A549 treated with AZD9567 at 1 μM for 4 hours (cell line): ENCODE data around the gene ZNF770. TPM values are rescaled to one million over a fixed set of nuclear protein-coding genes. Genes with fewer than 3 reads are reported as not detected.

Source experiments
- total RNA-seq: library from RNA; stranded (reverse); fragments of 200-300 nt; extraction: Qiagen RNA extraction; gene quantifications from 5 replicates; pipeline ENCODE4 v1.2.3, GENCODE V29; 2022; ENCODE audit not compliant: insufficient read depth

Gene ZNF770
- total RNA-seq: 13.4 to 18.1 TPM (median 17.0 TPM) in 5 replicates

GRCh38 chr15:34988027-34988902 is at the start of gene ZNF770:
Gene ZNF770 (minus strand): TSS chr15:34988287. CDS start chr15:34983434, 4,853 bp downstream.

GRCh38 chr15:34969340-34970097 is 18.6 kb downstream of the ZNF770 start, which contains the start of gene AQR:
Gene AQR (minus strand): TSS chr15:34969742. CDS start chr15:34969613, 129 bp downstream.

Other genes with a start within 250 kb of the ZNF770 start
- not detected in 5 replicates for gene GJD2, start 233.3 kb downstream of the ZNF770 start, total RNA-seq
- 0.10 to 0.26 TPM (median 0.18 TPM) in 4 of 5 replicates, not detected in the other for gene ACTC1, start 192.7 kb downstream of the ZNF770 start, total RNA-seq
- gene AQR, start 18.5 kb downstream of the ZNF770 start, total RNA-seq: 32.4 to 43.5 TPM (median 34.8 TPM) in 5 replicates
- not detected in 5 replicates for gene NANOGP8, start 97.0 kb upstream of the ZNF770 start, total RNA-seq